HG03571 (cell line): ENCODE results near the gene CHRNB2.
"Not testable (repeated sequence)": the region's sequence is repeated elsewhere in the genome, so short reads cannot be mapped to it uniquely, and the experiment has no call there.

ENCODE experiments used
- ATAC-seq: cut with Tn5 transposase; IDR thresholded peaks from one replicate; pipeline ENCODE4 v1.9.1; 2021; ENCODE audit not compliant: unreplicated experiment

Gene CHRNB2

GRCh38 chr1:154567386-154568156 lies at the start of gene CHRNB2:
TSS of gene CHRNB2 (plus strand) at chr1:154567778. CDS start at chr1:154568045, 267 bp downstream.
- no peak for ATAC-seq

- no peak for ATAC-seq
These were observed 48.0 kb upstream of the CHRNB2 start for GRCh38 chr1:154519591-154519991.

GRCh38 chr1:154520333-154520732 lies 47.2 kb upstream of the CHRNB2 start:
- no peak for ATAC-seq

GRCh38 chr1:154521695-154522094 lies 45.9 kb upstream of the CHRNB2 start:
- ATAC-seq: no peak

- no peak for ATAC-seq
These were observed 42.7 kb upstream of the CHRNB2 start for GRCh38 chr1:154524881-154525280.

GRCh38 chr1:154527192-154527591 lies 40.4 kb upstream of the CHRNB2 start:
- ATAC-seq: no peak

GRCh38 chr1:154529308-154529707 lies 38.3 kb upstream of the CHRNB2 start:
- no peak for ATAC-seq

GRCh38 chr1:154531950-154532349 lies 35.6 kb upstream of the CHRNB2 start:
- ATAC-seq: not testable (repeated sequence)

- no peak for ATAC-seq
These were observed 33.4 kb upstream of the CHRNB2 start for GRCh38 chr1:154533952-154534844.

- no peak for ATAC-seq
These were observed 31.0 kb upstream of the CHRNB2 start for GRCh38 chr1:154536570-154536969.

- ATAC-seq: no peak
These were observed 27.8 kb upstream of the CHRNB2 start for GRCh38 chr1:154539486-154540483.

GRCh38 chr1:154541231-154541630 lies 26.3 kb upstream of the CHRNB2 start:
- no peak for ATAC-seq

- no peak for ATAC-seq
These were observed 21.1 kb upstream of the CHRNB2 start for GRCh38 chr1:154546264-154547063.

GRCh38 chr1:154547105-154547732 lies 20.4 kb upstream of the CHRNB2 start:
- ATAC-seq: no peak

- ATAC-seq: no peak
These were observed 19.6 kb upstream of the CHRNB2 start for GRCh38 chr1:154548028-154548427.

GRCh38 chr1:154549202-154549770 lies 18.3 kb upstream of the CHRNB2 start:
- ATAC-seq: no peak

- ATAC-seq: no peak
These were observed 17.5 kb upstream of the CHRNB2 start for GRCh38 chr1:154550070-154550469.

GRCh38 chr1:154550657-154551056 lies 16.9 kb upstream of the CHRNB2 start:
- ATAC-seq: no peak

GRCh38 chr1:154551474-154551873 lies 16.1 kb upstream of the CHRNB2 start:
- ATAC-seq: no peak
